Measurements from ENCODE around the gene COMT. TPM values are rescaled to one million over a fixed set of nuclear protein-coding genes. Genes with fewer than 3 reads are reported as not detected.

The COMT gene
- total and polyA plus RNA-seq, 9 of the 15 experiments (the other 6 are each of a cell fraction or from before 2014, with no cell fraction given) = 12.5 to 351 (median 155) TPM

GRCh38 chr22:19921544-19922081 lies 20.0 kb upstream of the COMT start (continued):
- TF ChIP-seq NR0B1 (IDR thresholded peaks at IDR 0.05; ENCODE audit: partially characterized antibody) = no peak
- TF ChIP-seq STAT5B (CRISPR knock-in tag; IDR thresholded peaks at IDR 0.05) = no peak
- no peak for TF ChIP-seq ZBTB43 (CRISPR knock-in tag; IDR thresholded peaks at IDR 0.05)
- no peak for TF ChIP-seq IFI16 (CRISPR knock-in tag; IDR thresholded peaks at IDR 0.05)
- no peak for TF ChIP-seq ZNF12 (CRISPR knock-in tag; IDR thresholded peaks at IDR 0.05)
- TF ChIP-seq ZBTB7A (IDR thresholded peaks at IDR 0.05; ENCODE audit: borderline replicate concordance, control insufficient read depth, low read depth, low read length) = no peak
- no peak for TF ChIP-seq JUN (IDR thresholded peaks at IDR 0.05; ENCODE audit: borderline replicate concordance, low read depth, low read length)
- TF ChIP-seq JUN (CRISPR knock-in tag; IDR thresholded peaks at IDR 0.05; ENCODE audit: borderline replicate concordance) = 0 out of 2 replicates have a peak, but pooled peaks have one; percentile 59
- TF ChIP-seq ZNF121 (CRISPR knock-in tag; conservative IDR thresholded peaks at IDR 0.05) = no peak
- TF ChIP-seq ZNF282 (CRISPR knock-in tag; IDR thresholded peaks at IDR 0.05) = peak; percentile 77; the same call in 1 of the 2 replicates
- TF ChIP-seq USF1 (CRISPR knock-in tag; IDR thresholded peaks at IDR 0.05) = peak; percentile 29; the same call in 1 of the 2 replicates
- no peak for TF ChIP-seq PREB (CRISPR knock-in tag; IDR thresholded peaks at IDR 0.05)
- TF ChIP-seq BRCA1 (IDR thresholded peaks at IDR 0.05) = no peak
- no peak for TF ChIP-seq BRCA1 (CRISPR knock-in tag; IDR thresholded peaks at IDR 0.05)
- 0 out of 2 replicates have a peak, but pooled peaks have one; percentile 35 for TF ChIP-seq ZNF124 (CRISPR knock-in tag; IDR thresholded peaks at IDR 0.05)
